Neural cell (in vitro differentiated cells): Measurements from ENCODE around the gene PPP1R13B.

Experiments used
- EP300 ChIP-seq: fragments of 450-650 bp; conservative IDR thresholded peaks from 2 replicates; pipeline ENCODE4 v1.6.1; 2014; ENCODE audit warnings: antibody characterized with exemption, mild to moderate bottlenecking, moderate library complexity; ENCODE audit not compliant: poor library complexity, severe bottlenecking
- TF ChIP-seq, protein P1 (sequence below): fragments of 450-650 bp; IDR thresholded peaks from 2 replicates; pipeline ENCODE4 v1.5.1; 2014; ENCODE audit warnings: antibody characterized with exemption, mild to moderate bottlenecking, moderate library complexity; ENCODE audit not compliant: poor library complexity, severe bottlenecking

- TF ChIP-seq, protein P1, sequence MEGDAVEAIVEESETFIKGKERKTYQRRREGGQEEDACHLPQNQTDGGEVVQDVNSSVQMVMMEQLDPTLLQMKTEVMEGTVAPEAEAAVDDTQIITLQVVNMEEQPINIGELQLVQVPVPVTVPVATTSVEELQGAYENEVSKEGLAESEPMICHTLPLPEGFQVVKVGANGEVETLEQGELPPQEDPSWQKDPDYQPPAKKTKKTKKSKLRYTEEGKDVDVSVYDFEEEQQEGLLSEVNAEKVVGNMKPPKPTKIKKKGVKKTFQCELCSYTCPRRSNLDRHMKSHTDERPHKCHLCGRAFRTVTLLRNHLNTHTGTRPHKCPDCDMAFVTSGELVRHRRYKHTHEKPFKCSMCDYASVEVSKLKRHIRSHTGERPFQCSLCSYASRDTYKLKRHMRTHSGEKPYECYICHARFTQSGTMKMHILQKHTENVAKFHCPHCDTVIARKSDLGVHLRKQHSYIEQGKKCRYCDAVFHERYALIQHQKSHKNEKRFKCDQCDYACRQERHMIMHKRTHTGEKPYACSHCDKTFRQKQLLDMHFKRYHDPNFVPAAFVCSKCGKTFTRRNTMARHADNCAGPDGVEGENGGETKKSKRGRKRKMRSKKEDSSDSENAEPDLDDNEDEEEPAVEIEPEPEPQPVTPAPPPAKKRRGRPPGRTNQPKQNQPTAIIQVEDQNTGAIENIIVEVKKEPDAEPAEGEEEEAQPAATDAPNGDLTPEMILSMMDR = no peak
- TF ChIP-seq EP300 = no peak
These were observed 104.7 kb downstream of the PPP1R13B start for GRCh38 chr14:103742499-103743255.
